Naive B cell (primary cell): ENCODE results near the gene BMP15. TPM values are rescaled to one million over a fixed set of nuclear protein-coding genes. Genes with fewer than 3 reads are reported as not detected.
A peak's percentile ranks its signal among the peaks of the same experiment; 100 is the strongest.

Experiments used
- ATAC-seq, 2 donors: fragments of 150-1000 bp; cut with Tn5 transposase; 2 replicates each; pipeline ENCODE4 v1.10.0; 2021; ENCODE audit warnings: low read depth in 2 of 2, mild to moderate bottlenecking in 2 of 2, moderate library complexity in 2 of 2
- DNase-seq: peaks from one replicate; pipeline ENCODE4 v3.0.0; 2022
- H3K27ac Mint-ChIP-seq, 6 donors: one replicate each; pipeline ENCODE4 v1.8.0; 2020 to 2022; ENCODE audit warnings: mild to moderate bottlenecking in 6 of 6, mixed read lengths in 6 of 6, moderate library complexity in 5 of 6, inconsistent platforms in 2 of 6
- H3K27me3 Mint-ChIP-seq, 3 donors: one replicate each; pipeline ENCODE4 v1.8.0; 2021 to 2022; ENCODE audit warnings: mixed read lengths in 3 of 3, mild to moderate bottlenecking in 1 of 3
- H3K36me3 Mint-ChIP-seq, 2 donors: one replicate each; pipeline ENCODE4 v1.8.0; 2020 to 2022; ENCODE audit warnings: mixed read lengths in 2 of 2, inconsistent platforms in 1 of 2, mild to moderate bottlenecking in 1 of 2
- H3K4me1 Mint-ChIP-seq, 3 donors: one replicate each; pipeline ENCODE4 v1.8.0; 2020 to 2022; ENCODE audit warnings: mixed read lengths in 3 of 3, inconsistent platforms in 1 of 3, mild to moderate bottlenecking in 1 of 3, moderate library complexity in 1 of 3
- H3K4me3 Mint-ChIP-seq, 8 donors: one replicate each; pipeline ENCODE4 v1.8.0; 2020 to 2022; ENCODE audit warnings: mild to moderate bottlenecking in 8 of 8, mixed read lengths in 8 of 8, moderate library complexity in 8 of 8, inconsistent platforms in 2 of 8
- H3K9me3 Mint-ChIP-seq, 7 donors: one replicate each; pipeline ENCODE4 v1.8.0; 2020 to 2022; ENCODE audit warnings: mixed read lengths in 7 of 7, mild to moderate bottlenecking in 5 of 7, inconsistent platforms in 2 of 7, moderate library complexity in 1 of 7
- polyA plus RNA-seq, 6 donors: library from polyadenylated mRNA; unstranded; fragments of 300-500 nt; fragmentation: Illumina TruSeq; gene quantifications; one replicate each; pipeline ENCODE4 v1.2.3, GENCODE V29; 2021; ENCODE audit warnings: low read depth in 6 of 6

Gene BMP15
- polyA plus RNA-seq, 6 donors from 2014 or later, result not detected

GRCh38 chrX:50920132-50920531 lies 9.6 kb downstream of the BMP15 start:
- no peak for ATAC-seq
- DNase-seq, result no peak
- H3K4me3 Mint-ChIP-seq, result no peak overlapping the region
- H3K27me3 Mint-ChIP-seq, result no peaks in the 10 kb centered on the region
- H3K9me3 Mint-ChIP-seq, result peaks cover 0 to 10% (median 0%) of the 10 kb centered on the region in 7 donors
- H3K27ac Mint-ChIP-seq, result no peak overlapping the region
- H3K36me3 Mint-ChIP-seq, result no peaks in the 10 kb centered on the region
- H3K4me1 Mint-ChIP-seq, result no peaks in the 10 kb centered on the region

- Mint-ChIP-seq H3K4me3 (no peak overlapping the region), H3K27me3 (no peaks in the 10 kb centered on the region), H3K4me1 (no peaks in the 10 kb centered on the region), H3K27ac (no peak overlapping the region), H3K9me3 (peaks cover 0 to 15% (median 2%) of the 10 kb centered on the region in 7 donors), H3K36me3 (no peaks in the 10 kb centered on the region)
- no peak for ATAC-seq
- no peak for DNase-seq
Measured at GRCh38 chrX:50927127-50927526, 16.6 kb downstream of the BMP15 start.

- Mint-ChIP-seq H3K36me3 (no peaks in the 10 kb centered on the region), H3K4me3 (peak overlapping the region in 1 of 8 donors; percentile 32), H3K4me1 (no peaks in the 10 kb centered on the region), H3K27ac (peak overlapping the region in 1 of 6 donors; percentile 28), H3K27me3 (peaks cover 0 to 13% (median 7%) of the 10 kb centered on the region in 3 donors), H3K9me3 (peaks cover 0 to 7% (median 2%) of the 10 kb centered on the region in 7 donors)
- ATAC-seq, result no peak
- no peak for DNase-seq
Measured at GRCh38 chrX:50941638-50942037, 31.1 kb downstream of the BMP15 start.

- DNase-seq (no peak), ATAC-seq (no peak)
- Mint-ChIP-seq H3K4me3 (no peak overlapping the region), H3K27me3 (peaks cover 0 to 13% (median 7%) of the 10 kb centered on the region in 3 donors), H3K36me3 (no peaks in the 10 kb centered on the region), H3K9me3 (peaks cover 0 to 7% (median 2%) of the 10 kb centered on the region in 7 donors), H3K27ac (no peak overlapping the region), H3K4me1 (no peaks in the 10 kb centered on the region)
Measured at GRCh38 chrX:50942471-50942870, 31.9 kb downstream of the BMP15 start.

GRCh38 chrX:50952406-50952805 lies 41.9 kb downstream of the BMP15 start:
- Mint-ChIP-seq H3K9me3 (peaks cover 0 to 19% (median 6%) of the 10 kb centered on the region in 7 donors), H3K4me1 (no peaks in the 10 kb centered on the region), H3K27ac (no peak overlapping the region), H3K27me3 (no peaks in the 10 kb centered on the region), H3K4me3 (no peak overlapping the region), H3K36me3 (no peaks in the 10 kb centered on the region)
- ATAC-seq, result no peak
- DNase-seq, result no peak

- DNase-seq (no peak), ATAC-seq (no peak)
- Mint-ChIP-seq H3K4me1 (no peaks in the 10 kb centered on the region), H3K4me3 (no peak overlapping the region), H3K36me3 (no peaks in the 10 kb centered on the region), H3K9me3 (peaks cover 0 to 19% (median 6%) of the 10 kb centered on the region in 7 donors), H3K27me3 (no peaks in the 10 kb centered on the region), H3K27ac (no peak overlapping the region)
Measured at GRCh38 chrX:50953832-50954231, 43.3 kb downstream of the BMP15 start.

- Mint-ChIP-seq H3K36me3 (no peaks in the 10 kb centered on the region), H3K4me3 (no peak overlapping the region), H3K9me3 (peaks cover 0 to 2% (median 0%) of the 10 kb centered on the region in 7 donors), H3K27ac (no peak overlapping the region), H3K4me1 (no peaks in the 10 kb centered on the region), H3K27me3 (no peaks in the 10 kb centered on the region)
- DNase-seq, result no peak
- no peak for ATAC-seq
Measured at GRCh38 chrX:50962156-50962555, 51.6 kb downstream of the BMP15 start.

- ATAC-seq (no peak), DNase-seq (no peak)
- Mint-ChIP-seq H3K9me3 (peaks cover 0 to 2% (median 0%) of the 10 kb centered on the region in 7 donors), H3K4me3 (no peak overlapping the region), H3K36me3 (no peaks in the 10 kb centered on the region), H3K27ac (no peak overlapping the region), H3K4me1 (no peaks in the 10 kb centered on the region), H3K27me3 (no peaks in the 10 kb centered on the region)
Measured at GRCh38 chrX:50963842-50964241, 53.3 kb downstream of the BMP15 start.

Other genes starting within 250 kb of the BMP15 start
- not detected for gene SHROOM4, start 96.5 kb upstream of the BMP15 start, polyA plus RNA-seq